Endothelial cell of umbilical vein (primary cell): ENCODE results near the gene RRP36. TPM values are rescaled to one million over a fixed set of nuclear protein-coding genes. Genes with fewer than 3 reads are reported as not detected.

Source experiments
- BruUV-seq: library from RNA; stranded (reverse); fragments of 400-500 nt; replicated peaks from 2 replicates; lab custom pipeline; 2021; lab: Mats Ljungman, UMichigan
- CTCF ChIA-PET: fragments of 300-600, 350-600 bp; sonication (Branson Sonifier 250); formaldehyde crosslinking; loops from one replicate; lab custom pipeline; 2021; ENCODE audit warnings: antibody characterized with exemption, inconsistent platforms; lab: Charles Lee
- POLR2A ChIA-PET: fragments of 300-600, 350-600 bp; sonication (Branson Sonifier 250); formaldehyde crosslinking; loops from one replicate; lab custom pipeline; 2021; ENCODE audit warnings: antibody characterized with exemption, inconsistent platforms; lab: Charles Lee
- DNase-seq: peaks from one replicate; pipeline ENCODE4 v3.0.0-alpha.2; 2011; ENCODE audit warnings: low read depth, low spot score
- FAIRE-seq: peaks from 2 replicates; lab custom pipeline; 2011; peaks lifted over from hg19 to GRCh38; lab: Jason Lieb, UNC
- H2AFZ ChIP-seq: 2 replicates; pipeline ENCODE4 v1.6.0; 2012; ENCODE audit warnings: low read depth, low read length, control low read depth, inconsistent platforms
- H3K27ac ChIP-seq: 2 replicates; pipeline ENCODE4 v1.5.1; 2011; ENCODE audit warnings: low read depth, mild to moderate bottlenecking, control low read depth, low read length, moderate library complexity; ENCODE audit not compliant: insufficient read depth
- H3K27me3 ChIP-seq, 2 experiments: 2 replicates each; pipeline versions ENCODE4 v1.6.0 to v1.6.1; 2011; ENCODE audit warnings: low read length in 2 of 2, mixed read lengths in 1 of 2; ENCODE audit not compliant: control insufficient read depth in 2 of 2, insufficient read depth in 2 of 2
- H3K36me3 ChIP-seq, 2 experiments: 2 replicates in 1 of 2; 3 replicates in 1 of 2; pipeline ENCODE4 v1.5.1; 2011; ENCODE audit warnings: low read length in 2 of 2, mild to moderate bottlenecking in 1 of 2, moderate library complexity in 1 of 2; ENCODE audit not compliant: control insufficient read depth in 2 of 2, insufficient read depth in 2 of 2; ENCODE audit errors: extremely low read depth in 1 of 2
- H3K4me1 ChIP-seq: 3 replicates; pipeline ENCODE4 v1.5.1; 2011; ENCODE audit warnings: mild to moderate bottlenecking, low read length; ENCODE audit not compliant: control insufficient read depth, insufficient read depth; ENCODE audit errors: extremely low read depth
- H3K4me2 ChIP-seq: 2 replicates; pipeline ENCODE4 v1.6.1; 2011; ENCODE audit warnings: low read length, control low read depth, mixed read lengths; ENCODE audit not compliant: insufficient read depth
- H3K4me3 ChIP-seq, 3 experiments: fragments of 200-600 bp in 1 of 3; sonication (generic), shearing (Covaris generic) in 1 of 3; replicated peaks in 1 of 3; 2 replicates each; pipeline ENCODE4 v1.5.1; 2011 to 2016; ENCODE audit warnings: control low read depth in 3 of 3, low read length in 3 of 3, mild to moderate bottlenecking in 2 of 3, inconsistent platforms in 1 of 3, low read depth in 1 of 3, moderate library complexity in 1 of 3; ENCODE audit not compliant: insufficient read depth in 1 of 3
- H3K79me2 ChIP-seq: 2 replicates; pipeline ENCODE4 v1.6.0; 2012; ENCODE audit warnings: low read length, inconsistent platforms; ENCODE audit not compliant: control insufficient read depth, insufficient read depth
- H3K9ac ChIP-seq: replicated peaks from 2 replicates; pipeline ENCODE3; 2011; ENCODE audit warnings: low read length, control low read depth; ENCODE audit not compliant: insufficient read depth; ENCODE audit errors: extremely low read depth
- H3K9me1 ChIP-seq: replicated peaks from 3 replicates; pipeline ENCODE4 v1.6.0; 2011; ENCODE audit warnings: mild to moderate bottlenecking, low read length; ENCODE audit not compliant: control insufficient read depth, insufficient read depth; ENCODE audit errors: extremely low read depth
- H3K9me3 ChIP-seq: replicated peaks from 2 replicates; pipeline ENCODE4 v1.5.1; 2012; ENCODE audit warnings: low read length, inconsistent platforms; ENCODE audit not compliant: control insufficient read depth, insufficient read depth
- H4K20me1 ChIP-seq: replicated peaks from 2 replicates; pipeline ENCODE3; 2011; ENCODE audit warnings: mild to moderate bottlenecking, low read length; ENCODE audit not compliant: control insufficient read depth, insufficient read depth; ENCODE audit errors: extremely low read depth
- CTCF ChIP-seq, 2 donors: IDR thresholded peaks; 1 replicate in 1 of 2; 2 replicates in 1 of 2; pipeline ENCODE4 v1.5.1; 2011; ENCODE audit warnings: low read length in 2 of 2, mild to moderate bottlenecking in 2 of 2, moderate library complexity in 2 of 2, control low read depth in 1 of 2, inconsistent platforms in 1 of 2, low read depth in 1 of 2; ENCODE audit not compliant: insufficient read depth in 1 of 2; ENCODE audit errors: extremely low read depth in 1 of 2
- EZH2 ChIP-seq: IDR thresholded peaks from 2 replicates; pipeline ENCODE4 v1.6.1; 2012; ENCODE audit warnings: borderline replicate concordance, low read depth, mild to moderate bottlenecking, moderate library complexity, low read length, inconsistent platforms; ENCODE audit not compliant: severe bottlenecking
- FOS ChIP-seq: IDR thresholded peaks from 2 replicates; pipeline ENCODE4 v1.6.1; 2011; ENCODE audit warnings: mild to moderate bottlenecking, low read length, moderate library complexity, borderline replicate concordance; ENCODE audit not compliant: insufficient read depth
- GATA2 ChIP-seq: IDR thresholded peaks from 2 replicates; pipeline ENCODE4 v1.7.0; 2011; ENCODE audit warnings: low read depth, mild to moderate bottlenecking, moderate library complexity, mixed read lengths, low read length; ENCODE audit not compliant: insufficient read length, insufficient read depth
- JUN ChIP-seq: IDR thresholded peaks from 2 replicates; pipeline ENCODE4 v1.6.1; 2011; ENCODE audit warnings: borderline replicate concordance, low read depth; ENCODE audit not compliant: insufficient read length, insufficient read depth
- MAX ChIP-seq: IDR thresholded peaks from 2 replicates; pipeline ENCODE4 v1.6.1; 2011; ENCODE audit not compliant: insufficient read depth, insufficient read length
- MYC ChIP-seq: IDR thresholded peaks from one replicate; pipeline ENCODE4 v1.6.1; 2011; ENCODE audit warnings: mild to moderate bottlenecking, low read depth, low read length
- POLR2A ChIP-seq: IDR thresholded peaks from 2 replicates; pipeline ENCODE4 v1.6.1; 2012; ENCODE audit warnings: low read depth, mild to moderate bottlenecking, control low read depth, low read length
- POLR2AphosphoS5 ChIP-seq: IDR thresholded peaks from 2 replicates; pipeline ENCODE4 v1.6.1; 2012; ENCODE audit warnings: low read depth, mild to moderate bottlenecking, control low read depth, low read length, moderate library complexity; ENCODE audit not compliant: insufficient read depth
- dilution Hi-C: fragments of 300-500 bp; cut with MboI; formaldehyde crosslinking; loops from one replicate; pipeline ENCODE4 v1.15.0; 2019; ENCODE audit warnings: low sequenced_read_pairs; ENCODE audit not compliant: extremely low pct_ligation_motif_present
- intact Hi-C: fragments of 100-400 bp; cut with micrococcal nuclease; formaldehyde crosslinking; loops from one replicate; pipeline ENCODE4 v1.10.0; 2022
- polyA plus RNA-seq, 4 experiments: library from polyadenylated mRNA; depleted of rRNA in 3 of 4; stranded (reverse) in 3 of 4; unstranded in 1 of 4; fragments of >200 nt; gene quantifications; 2 replicates each; pipeline versions ENCODE4 v1.2.1 to v1.2.3, GENCODE V29; 2011 to 2012; ENCODE audit warnings: missing spikeins in 1 of 4
- total RNA-seq: library from RNA; stranded (reverse); gene quantifications from 2 replicates; pipeline ENCODE4 v1.2.3, GENCODE V29; 2021

Gene RRP36
- total and polyA plus RNA-seq, 2 donors (not counting 3 experiments of a cell fraction or from before 2014, with no cell fraction given) = 40.2 to 103 TPM

GRCh38 chr6:43007126-43007525 is 14.3 kb upstream of the RRP36 start:
- dilution Hi-C loops = no loop called here
- Histone ChIP-seq H3K79me2 (no peaks in the 10 kb centered on the region), H3K27ac (no peak overlapping the region), H2AFZ (no peak overlapping the region), H3K4me2 (no peak overlapping the region), H3K9me1 (no peaks in the 10 kb centered on the region), H3K4me1 (peaks cover under 1% of the 10 kb centered on the region), H3K27me3 (no peaks in the 10 kb centered on the region), H3K4me3 (no peak overlapping the region), H3K9ac (no peak overlapping the region), H3K9me3 (no peaks in the 10 kb centered on the region), H4K20me1 (no peaks in the 10 kb centered on the region), H3K36me3 (peaks cover 16 to 33% of the 10 kb centered on the region in 2 experiments)
- TF ChIP-seq FOS = no peak
- no peak for TF ChIP-seq GATA2
- no peak for TF ChIP-seq POLR2A
- TF ChIP-seq JUN = no peak
- TF ChIP-seq EZH2 = no peak
- TF ChIP-seq MAX = no peak
- no peak for TF ChIP-seq MYC
- TF ChIP-seq CTCF (IDR thresholded peaks at IDR 0.05; ENCODE audit: extremely low read depth in 1 of 2, insufficient read depth in 1 of 2, low read depth in 1 of 2, low read length in 2 of 2) = no peak
- TF ChIP-seq POLR2AphosphoS5 = no peak
- CTCF ChIA-PET = interaction anchor here (1.1 to 8.7 kb wide), 2 partner anchors 11 to 137 kb away, joined by 4 to 55 read pairs; no protein-coding TSS in a partner anchor
- FAIRE-seq (no peak), DNase-seq (no peak)
- no TSS peak for BruUV-seq
- intact Hi-C loops = loop anchor here (5.0 kb wide), 1 partner anchor 120 kb away; no protein-coding TSS in a partner anchor
- POLR2A ChIA-PET = no interaction called here
